Measurements from ENCODE around the gene VEGFB.
A peak's percentile ranks its signal among the peaks of the same experiment; 100 is the strongest.

- TF ChIP-seq POLR2A (IDR thresholded peaks at IDR 0.05): peak in 1 of 2 donors; percentile 43
- no peak for TF ChIP-seq CTCF (IDR thresholded peaks at IDR 0.05)
- peak in 1 of 2 donors; percentile 88 for TF ChIP-seq POLR2AphosphoS5 (IDR thresholded peaks at IDR 0.05; ENCODE audit: insufficient read depth in 1 of 2, low read depth in 1 of 2)
Observed at GRCh38 chr11:64233913-64234586, at the start of gene VEGFB.
